Stimulated activated CD8-positive, alpha-beta memory T cell treated with anti-CD3 and anti-CD28 coated beads, Interleukin-7, amount 100 ng/mL, for 4 hours (primary cell): ENCODE data around the gene MACROD1.
A peak's percentile ranks its signal among the peaks of the same experiment; 100 is the strongest.
"Not testable (repeated sequence)": the region's sequence is repeated elsewhere in the genome, so short reads cannot be mapped to it uniquely, and the experiment has no call there.

ENCODE experiments used
- DNase-seq, 2 donors: peaks; one replicate each; pipeline ENCODE4 v3.0.0-alpha.2; 2020; ENCODE audit warnings: low read depth in 2 of 2

MACROD1 gene

GRCh38 chr11:64185693-64186491 is 20.0 kb upstream of the MACROD1 start, which contains the start of gene STIP1:
Gene STIP1, plus strand, starts transcription at chr11:64186171. Its CDS starts 91 bp downstream, at chr11:64186262.
- peak; percentile 97 to 100 for DNase-seq

- no peak for DNase-seq
Observed at GRCh38 chr11:64185175-64185692, 19.3 kb upstream of the MACROD1 start.

- no peak for DNase-seq
Observed at GRCh38 chr11:64183890-64184289, 18.0 kb upstream of the MACROD1 start.

GRCh38 chr11:64181506-64182411 is 15.8 kb upstream of the MACROD1 start:
- peak in 1 of 2 donors; percentile 24 for DNase-seq

- DNase-seq: no peak
Observed at GRCh38 chr11:64180891-64181290, 15.0 kb upstream of the MACROD1 start.

GRCh38 chr11:64178951-64179639 is 13.2 kb upstream of the MACROD1 start:
- DNase-seq: no peak

- no peak for DNase-seq
Observed at GRCh38 chr11:64178203-64178602, 12.3 kb upstream of the MACROD1 start.

- no peak for DNase-seq
Observed at GRCh38 chr11:64176751-64177150, 10.8 kb upstream of the MACROD1 start.

- no peak for DNase-seq
Observed at GRCh38 chr11:64173616-64174355, 7.9 kb upstream of the MACROD1 start.

GRCh38 chr11:64170419-64170818 is 4.5 kb upstream of the MACROD1 start:
- no peak for DNase-seq

GRCh38 chr11:64165481-64165841 is 452 bp downstream of the MACROD1 start:
- peak in 1 of 2 donors; percentile 16 for DNase-seq

GRCh38 chr11:64164392-64165312 is 1.3 kb downstream of the MACROD1 start:
- DNase-seq: no peak

GRCh38 chr11:64163951-64164350 is 2.0 kb downstream of the MACROD1 start:
- DNase-seq: no peak

GRCh38 chr11:64162769-64163168 is 3.1 kb downstream of the MACROD1 start:
- DNase-seq: not testable (repeated sequence)

GRCh38 chr11:64161037-64161436 is 4.9 kb downstream of the MACROD1 start:
- DNase-seq: no peak

- DNase-seq: no peak
Observed at GRCh38 chr11:64157631-64158394, 8.1 kb downstream of the MACROD1 start.

- DNase-seq: no peak
Observed at GRCh38 chr11:64156235-64157011, 9.5 kb downstream of the MACROD1 start.

GRCh38 chr11:64153812-64154211 is 12.1 kb downstream of the MACROD1 start:
- DNase-seq: no peak
